Amniotic stem cell (primary cell): Measurements from ENCODE around the gene ARHGEF6.

ENCODE experiments used
- DNase-seq: peaks from one replicate; lab custom pipeline; 2025; lab: John Stamatoyannopoulos, UW

Gene ARHGEF6

DNA sequence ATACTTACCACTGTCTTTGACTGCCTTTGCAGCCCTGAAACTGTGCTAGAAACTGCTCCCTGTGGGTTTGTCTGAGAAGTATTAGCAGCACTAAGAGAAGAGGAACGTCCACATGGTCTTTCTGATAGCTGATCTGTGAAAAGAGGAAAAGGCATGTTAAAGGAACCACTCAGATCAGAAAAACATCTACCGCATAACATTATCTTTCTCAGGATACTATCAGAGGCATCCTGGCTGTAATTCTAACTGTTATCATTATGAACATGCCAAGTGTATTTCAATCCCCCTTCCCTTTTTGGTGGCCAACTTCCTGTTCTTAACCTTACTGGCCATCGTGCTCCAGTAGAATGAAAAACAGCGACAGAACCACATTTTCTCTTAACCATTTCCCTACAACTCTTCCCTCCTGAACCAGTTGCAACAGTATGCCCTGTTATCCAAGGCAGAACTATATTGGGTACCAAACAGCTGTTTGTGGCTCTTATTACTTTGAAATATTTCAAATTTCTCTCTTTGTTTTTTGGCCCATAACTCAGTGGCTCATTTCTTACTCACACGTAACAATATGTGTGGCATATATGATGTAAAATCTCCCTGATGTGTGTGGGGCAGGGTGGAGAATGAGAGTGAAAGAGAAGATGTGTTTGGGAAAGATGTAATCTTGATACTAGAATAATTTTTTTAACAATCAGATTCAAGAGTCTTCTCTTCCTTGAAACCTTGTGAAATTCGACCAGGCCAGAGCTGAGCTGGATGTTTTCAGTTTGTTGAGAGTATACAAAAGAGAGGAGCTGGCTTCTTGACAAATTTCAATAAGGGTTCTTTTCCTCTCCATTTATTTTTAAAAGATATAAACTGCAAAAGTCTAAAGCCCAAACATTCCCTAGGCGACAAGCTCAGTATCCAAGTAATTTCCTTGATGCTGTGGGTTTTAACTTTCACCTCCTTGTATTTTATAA is 35.2 kb downstream of the ARHGEF6 start:
- no peak for DNase-seq

DNA sequence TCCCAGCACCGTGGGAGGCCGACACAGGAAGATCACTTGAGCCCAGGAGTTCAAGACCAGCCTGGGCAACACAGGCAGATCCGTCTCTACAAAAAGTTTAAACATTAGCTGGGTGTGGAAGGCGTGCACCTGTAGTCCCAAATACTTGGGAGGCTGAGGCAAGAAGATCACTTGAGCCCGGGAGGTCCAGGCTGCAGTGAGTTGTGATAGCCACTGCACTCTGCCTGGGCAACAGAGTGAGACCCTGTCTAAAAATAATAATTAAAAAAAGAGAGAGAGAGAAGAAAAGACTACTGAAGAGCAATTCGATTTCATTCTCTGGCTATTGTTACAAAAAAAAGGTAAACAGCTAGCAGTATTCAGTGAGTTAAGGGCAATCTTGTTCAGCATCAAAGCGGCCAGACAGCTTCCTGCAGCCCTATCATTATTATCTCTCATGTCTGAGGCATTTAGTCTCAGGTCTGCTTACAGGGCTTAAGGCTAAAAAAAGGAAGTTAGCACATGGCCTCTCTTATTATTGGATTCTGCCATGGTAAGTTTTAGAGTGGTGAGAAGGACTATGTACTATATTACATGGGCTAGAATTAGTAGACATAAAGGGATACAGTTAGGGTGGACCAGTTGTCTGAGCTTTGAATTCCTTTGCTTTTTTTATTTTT is 37.9 kb downstream of the ARHGEF6 start:
- DNase-seq = no peak

DNA sequence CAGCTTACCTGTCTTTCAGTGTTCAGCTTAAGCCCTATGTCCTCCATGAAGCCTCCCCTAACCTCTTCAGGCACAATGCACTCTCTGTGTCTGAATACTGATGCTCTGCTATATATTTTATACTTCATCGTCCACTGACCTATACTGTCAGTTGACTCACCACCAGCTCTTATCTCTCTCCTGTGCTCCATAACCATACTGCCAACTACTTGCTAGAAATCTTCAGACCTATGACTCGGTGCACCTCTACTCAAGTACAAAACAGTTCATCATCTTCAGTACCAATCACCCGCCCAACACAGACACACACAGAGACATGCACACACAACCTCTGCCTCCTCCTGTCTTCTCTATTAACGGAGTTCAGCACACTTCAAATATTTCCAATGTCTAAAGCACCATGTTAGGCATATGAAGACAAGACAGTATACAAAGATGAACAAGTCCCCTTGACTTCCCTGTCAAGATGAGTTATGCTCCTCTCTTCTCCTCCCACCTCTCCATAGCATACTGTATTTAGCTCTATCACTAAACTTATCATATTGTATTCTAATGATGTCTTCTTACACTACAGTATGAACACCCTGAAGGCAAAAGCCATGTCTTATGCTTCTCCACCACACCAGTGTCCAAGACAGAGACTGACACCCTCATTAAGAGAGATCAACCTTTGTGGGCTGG is 42.5 kb downstream of the ARHGEF6 start:
- DNase-seq = no peak

DNA sequence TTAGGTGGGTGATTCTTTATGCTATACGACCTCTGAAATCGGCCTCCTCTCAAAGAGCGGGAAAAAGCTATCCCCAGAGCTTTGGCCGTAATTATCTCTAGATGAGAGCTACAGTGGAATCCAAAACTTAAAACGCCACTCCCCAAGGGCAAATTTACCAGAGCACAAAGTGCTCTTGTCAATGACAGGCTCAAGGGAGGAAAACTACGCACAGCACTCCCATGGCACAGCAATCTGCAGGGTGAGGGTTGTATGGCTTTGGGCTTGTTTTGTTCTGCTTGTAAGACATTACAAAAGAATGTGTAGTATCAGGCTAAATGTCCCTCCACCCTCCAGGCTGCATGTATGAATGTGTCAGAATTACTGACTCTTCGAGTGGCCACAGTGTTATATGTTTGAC is 44.0 kb downstream of the ARHGEF6 start:
- no peak for DNase-seq

DNA sequence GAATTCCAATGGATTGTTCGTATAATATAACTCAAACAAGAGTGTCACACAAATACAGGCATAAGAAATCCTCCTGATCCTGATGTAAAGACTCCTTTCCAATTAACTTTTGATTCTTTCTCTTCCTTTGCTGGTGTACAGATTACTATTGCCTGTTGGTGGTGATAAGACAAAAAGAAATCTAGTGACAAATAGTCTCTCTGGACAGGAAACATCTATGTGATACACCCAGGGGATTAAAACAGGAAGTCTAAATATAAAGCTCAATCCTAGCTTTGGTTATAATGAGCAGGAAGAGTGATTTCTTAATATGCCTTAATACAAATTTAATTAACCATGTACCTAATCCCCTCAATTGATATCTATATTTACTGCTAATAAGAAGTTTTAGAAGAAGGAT is 45.1 kb downstream of the ARHGEF6 start:
- no peak for DNase-seq

DNA sequence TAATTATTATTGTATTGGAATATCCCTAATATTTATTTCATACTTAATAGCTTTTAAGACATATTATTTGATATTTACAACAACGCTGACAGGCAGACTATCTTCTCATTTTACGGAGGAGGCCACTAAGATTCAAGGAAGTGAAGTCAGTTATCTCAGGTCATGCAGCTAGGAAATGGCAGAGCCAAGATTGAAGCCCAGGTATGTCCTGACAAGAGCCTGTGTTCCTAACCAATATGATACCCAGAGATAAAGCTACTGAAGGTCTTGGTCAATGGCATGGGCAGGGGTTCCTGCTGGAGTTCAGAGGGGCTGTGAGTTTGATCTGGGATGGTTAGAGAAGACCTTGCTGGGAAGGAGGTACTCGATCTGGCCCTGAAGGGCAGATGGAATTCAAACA is 47.1 kb downstream of the ARHGEF6 start:
- DNase-seq = no peak

DNA sequence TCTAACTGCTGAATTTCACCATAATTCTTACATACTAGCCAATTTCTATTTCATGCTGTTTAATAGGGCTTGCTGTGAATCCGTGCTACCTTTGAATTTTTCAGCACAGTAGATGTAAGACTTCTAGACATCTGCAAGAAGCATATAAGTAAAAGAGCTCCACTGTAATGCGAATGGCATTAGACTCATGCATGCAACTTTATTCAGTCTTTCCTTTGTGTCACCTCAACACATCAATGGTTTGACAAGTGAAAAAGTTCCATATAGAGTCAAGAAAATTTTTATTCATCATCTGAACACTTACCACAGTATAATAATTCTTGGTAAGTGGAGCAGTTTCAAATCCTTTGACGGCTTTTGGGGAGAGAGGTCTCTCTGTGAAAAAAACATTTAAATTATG is 48.9 kb downstream of the ARHGEF6 start:
- no peak for DNase-seq

DNA sequence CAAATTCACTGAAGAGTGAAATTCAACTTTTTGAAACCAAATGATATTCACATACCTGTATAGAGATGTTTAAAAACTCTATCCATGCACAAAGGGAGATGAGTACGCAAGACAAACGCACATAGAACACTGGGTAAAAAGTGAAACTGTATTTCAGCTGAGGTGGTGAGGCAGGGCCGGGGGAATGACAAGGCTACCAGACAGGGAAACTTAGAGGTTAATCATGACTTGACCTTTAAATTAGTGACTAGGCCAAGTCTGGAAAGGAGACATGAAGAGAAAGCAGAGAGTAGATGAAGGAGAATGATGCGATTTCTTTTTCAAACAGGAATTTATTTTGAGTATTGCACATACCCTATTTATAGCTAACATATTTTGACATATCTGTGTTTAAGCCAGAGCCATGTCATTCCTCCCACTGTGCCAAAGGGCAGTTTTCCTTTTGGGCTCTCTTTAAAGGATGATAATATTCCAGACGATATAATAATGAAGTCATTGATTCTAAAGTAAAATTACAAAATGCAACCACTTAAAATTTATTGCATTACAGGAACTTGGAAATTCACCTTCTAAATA is 49.4 kb downstream of the ARHGEF6 start:
- DNase-seq = no peak

DNA sequence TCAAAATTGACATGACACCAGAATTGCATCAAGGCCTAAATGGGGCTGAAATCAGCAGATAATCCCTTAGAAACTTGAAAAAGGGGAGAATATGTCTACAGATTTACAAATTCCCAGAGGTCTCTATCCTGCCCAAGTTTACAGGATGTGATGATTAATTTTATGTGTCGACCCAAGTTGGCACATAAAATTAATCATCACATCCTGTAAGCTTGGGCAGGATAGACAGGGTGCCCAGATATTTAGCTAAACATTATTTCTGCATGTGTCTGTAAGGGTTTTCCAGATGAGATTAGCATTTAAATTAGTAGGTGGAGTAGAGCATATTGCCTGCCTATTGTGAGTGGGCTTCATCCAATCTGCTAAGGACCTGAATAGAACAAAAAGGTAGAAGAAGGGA is 52.3 kb downstream of the ARHGEF6 start:
- DNase-seq = no peak

DNA sequence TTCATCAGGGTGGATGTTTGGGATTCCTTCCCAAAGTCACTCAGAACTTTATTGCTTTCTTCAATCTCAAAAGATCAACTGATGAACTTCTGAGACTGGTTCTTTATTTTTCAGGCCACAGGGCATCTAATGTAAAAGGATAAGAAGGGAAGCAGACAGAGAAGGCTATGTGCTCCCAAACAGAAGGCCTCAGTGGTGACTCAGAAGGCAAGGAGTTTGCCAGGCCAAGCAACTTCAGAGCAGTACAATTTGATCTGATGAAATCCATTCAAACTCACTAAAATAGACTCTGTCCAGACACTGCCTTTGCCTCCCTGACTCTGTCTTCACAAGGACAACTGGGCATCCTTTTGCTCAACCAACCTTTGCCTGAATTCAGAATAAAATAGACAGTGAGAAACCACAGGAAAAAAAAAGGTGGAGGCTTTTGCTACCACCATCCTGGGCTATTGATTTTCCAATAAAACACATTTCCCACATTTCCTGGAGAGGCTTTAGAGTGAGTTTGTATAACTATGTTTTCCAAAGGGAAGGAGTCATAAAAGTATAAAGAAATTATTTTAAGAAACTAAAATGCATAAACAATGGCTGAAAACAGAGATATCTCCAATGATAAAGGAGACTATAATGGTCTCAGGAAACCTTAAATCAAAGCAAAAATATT is 55.2 kb downstream of the ARHGEF6 start:
- peak; percentile 8 for DNase-seq

DNA sequence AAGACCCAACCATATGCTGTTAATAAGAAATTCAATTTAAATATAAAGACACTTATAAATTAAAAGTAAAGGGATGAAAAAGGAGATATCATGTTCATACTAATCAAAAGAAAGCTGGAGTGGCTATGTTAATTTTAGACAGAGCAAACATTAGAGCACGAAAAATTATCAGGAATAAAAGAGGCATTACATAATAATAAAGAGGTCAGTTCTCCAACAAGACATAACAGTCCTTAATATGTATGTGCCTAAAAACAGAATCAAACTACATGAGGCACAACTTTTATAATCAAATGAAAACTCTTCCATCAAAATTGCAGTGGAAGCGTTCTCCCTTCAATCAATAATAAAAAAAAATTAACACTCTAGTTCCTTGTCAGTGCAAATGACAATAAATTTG is 62.6 kb downstream of the ARHGEF6 start:
- DNase-seq = no peak

DNA sequence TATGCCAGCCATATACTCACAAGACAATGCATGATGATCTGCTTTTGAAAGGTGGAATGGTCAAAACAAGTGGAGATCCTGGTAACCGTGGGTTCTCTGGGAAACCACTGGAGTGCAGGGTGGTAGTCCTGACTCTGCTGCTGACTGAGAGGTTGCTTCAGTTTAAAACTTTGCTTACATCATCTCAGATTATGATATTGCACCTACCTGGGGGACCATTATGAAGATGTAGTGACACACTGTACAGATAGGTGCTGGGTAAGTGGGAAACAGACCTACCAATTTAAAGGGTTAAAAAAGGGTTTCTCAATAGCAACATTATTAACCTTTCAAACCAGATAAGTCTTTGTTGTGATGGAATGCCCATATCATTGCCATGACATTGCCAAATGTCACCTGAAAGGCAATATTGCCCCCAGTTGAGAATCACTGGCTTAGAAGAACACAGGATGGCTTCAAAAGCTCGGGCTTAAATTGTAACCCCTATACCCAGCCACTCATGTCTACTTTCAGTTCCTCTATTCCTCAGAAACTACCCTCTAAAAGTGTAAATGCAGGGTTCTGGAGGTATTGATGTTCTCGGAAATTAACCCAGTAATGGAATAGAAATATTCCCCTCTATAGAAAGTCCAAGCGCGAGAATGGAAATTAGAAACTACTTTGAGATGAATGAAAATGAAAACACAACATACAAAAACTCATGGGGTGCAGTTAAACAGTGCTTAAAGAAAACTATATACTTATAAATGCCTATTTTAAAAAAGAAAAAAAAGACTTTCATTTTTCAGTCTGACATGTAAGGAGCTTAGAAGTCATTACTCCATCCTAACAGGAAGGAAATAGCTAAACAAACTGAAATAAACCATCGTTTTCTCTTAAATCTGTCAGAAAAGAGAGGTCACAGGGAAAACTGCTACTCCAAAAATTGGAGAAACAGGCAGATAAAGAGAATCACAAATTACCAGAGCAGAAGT is 65.8 kb downstream of the ARHGEF6 start:
- no peak for DNase-seq

DNA sequence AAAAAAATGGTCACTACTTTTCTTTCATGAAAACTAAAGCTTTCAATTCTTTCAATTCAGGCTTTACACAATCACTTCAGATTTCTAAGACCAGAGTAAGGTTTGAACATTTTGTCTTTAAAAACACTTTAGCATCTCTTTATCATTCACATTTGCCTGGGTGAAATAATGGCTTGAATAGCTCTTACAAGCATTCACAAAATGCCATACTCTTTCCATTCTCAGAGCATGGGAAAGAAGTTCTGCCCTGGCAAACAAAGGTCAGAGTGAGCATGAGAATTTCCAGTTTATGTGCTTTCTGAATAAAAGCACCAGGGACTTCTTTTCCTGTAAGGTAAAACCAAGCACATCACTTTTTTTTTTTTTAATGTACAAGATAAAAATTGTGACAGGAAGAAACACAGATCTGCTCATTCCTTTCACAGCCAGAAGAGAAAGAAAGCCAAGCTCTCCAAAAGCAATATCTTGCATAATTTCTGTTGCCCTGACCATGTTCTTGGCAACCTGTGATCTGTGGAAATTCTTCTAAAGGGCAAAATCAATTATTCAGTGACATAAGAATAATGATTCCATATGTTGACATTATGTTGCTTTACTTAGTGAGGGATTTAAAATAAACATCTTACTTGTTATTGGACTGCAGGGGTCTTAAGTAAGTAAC is 68.0 kb downstream of the ARHGEF6 start:
- DNase-seq = no peak

DNA sequence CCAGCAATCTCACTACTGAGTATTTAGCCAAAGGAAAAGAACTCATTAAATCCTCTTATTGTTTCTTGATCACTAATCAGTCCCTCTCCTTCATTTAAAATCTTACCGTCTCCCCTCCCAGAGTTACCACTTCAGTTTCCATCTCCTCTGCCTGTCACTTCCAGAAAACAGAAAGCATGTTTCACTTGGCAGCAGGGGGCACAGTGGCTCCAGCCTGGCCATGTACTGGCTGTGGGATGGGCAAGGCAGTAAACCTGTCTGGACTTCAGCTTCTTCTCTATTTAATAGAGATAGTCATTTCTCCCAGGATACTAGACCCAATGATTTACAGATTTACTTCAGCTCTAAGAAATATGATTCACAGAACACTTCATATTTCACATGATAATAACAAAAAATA is 69.6 kb downstream of the ARHGEF6 start:
- peak; percentile 6 for DNase-seq

DNA sequence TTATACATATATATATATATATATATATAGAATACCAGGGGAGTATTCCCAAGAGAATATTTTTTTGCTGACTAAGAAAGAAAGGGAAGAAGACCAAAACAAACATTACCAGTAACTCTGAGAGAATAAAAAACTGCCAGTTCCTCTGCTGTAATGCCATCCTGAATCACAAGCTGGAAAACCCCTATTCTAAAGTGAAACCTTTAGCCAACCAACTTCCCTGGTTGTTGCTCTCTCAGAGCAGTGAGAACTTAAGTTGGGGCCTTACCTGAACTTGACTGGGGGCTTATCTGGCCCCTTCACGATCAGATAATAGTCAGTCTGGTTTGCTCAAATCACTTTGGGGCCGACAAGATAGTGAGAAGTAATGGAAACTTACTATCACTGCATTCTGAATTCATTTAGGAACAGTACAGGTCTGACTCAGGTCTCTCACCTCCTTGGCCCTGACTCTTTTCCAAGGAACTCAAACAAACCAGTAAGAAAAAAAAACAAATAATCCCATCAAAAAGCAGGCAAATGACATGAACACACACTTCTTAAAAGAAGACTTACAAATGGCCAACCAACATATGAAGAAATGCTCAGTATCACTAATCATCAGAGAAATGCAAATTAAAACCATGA is 70.3 kb downstream of the ARHGEF6 start:
- no peak for DNase-seq

DNA sequence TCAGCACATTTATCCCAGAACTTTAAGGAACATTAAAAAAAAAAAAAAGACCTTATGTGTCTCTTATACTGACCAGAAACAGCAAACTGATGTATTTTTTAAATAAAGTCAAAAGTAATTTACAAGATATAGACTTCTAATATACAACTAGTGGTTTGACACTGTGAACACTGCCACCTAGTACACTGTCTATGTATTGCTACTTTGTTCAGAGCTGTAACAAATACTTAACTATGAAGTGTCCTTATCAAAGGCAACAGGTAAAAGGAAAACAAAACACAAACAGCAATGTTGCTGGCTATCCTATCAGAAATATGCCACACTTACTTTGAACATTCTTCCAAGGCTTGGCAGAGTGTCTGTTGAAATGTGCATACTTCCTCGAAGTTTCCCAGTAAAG is 72.4 kb downstream of the ARHGEF6 start:
- no peak for DNase-seq

DNA sequence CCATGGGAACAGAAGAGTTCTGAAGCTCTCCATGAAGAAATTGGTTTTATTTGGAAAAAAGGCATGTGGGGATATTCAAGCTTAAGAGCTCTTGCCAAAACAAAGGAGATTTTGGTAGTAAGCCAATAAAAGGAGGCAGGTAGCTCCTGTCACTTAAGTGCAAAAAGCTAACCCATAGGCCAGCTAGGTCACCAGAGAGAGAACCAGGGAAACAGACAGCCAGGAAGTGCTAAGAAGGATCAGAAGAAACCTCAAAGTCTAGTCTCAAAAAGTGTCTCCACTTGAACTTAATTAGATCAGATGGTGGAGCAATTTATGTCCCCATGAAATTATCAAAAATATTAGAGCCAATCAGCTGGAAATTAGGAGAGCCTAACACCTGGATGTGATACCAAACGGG is 83.6 kb downstream of the ARHGEF6 start:
- no peak for DNase-seq

DNA sequence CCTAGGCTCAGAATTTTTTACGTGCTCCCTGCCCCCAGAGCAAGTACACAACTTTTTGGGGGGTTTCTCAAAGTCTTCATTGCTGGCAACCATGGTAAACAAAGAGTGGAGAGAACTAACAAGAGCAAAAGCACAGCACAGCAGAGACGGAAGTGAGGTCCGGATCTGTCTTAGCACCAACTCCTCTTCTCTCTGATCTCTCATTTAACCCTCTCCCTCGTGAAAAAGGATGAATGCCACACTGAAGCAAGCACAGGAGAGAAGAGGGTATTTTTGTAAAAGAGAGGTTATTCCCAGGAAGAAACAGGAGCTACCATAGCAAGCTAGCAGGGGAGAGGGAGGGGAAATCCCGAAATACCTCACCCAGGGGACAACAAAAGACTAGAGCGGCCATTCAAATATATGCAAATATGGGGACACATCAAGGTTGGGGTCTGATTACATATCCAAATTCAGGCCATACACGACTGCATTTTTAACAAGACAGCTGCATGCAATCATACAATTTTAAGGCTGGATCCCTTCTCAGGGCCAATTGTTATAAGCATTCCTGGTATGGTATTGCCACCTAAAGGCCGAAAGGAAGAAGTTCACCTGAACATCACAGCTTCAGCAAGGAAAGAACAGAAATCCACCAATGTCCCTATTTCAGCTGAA is 86.2 kb downstream of the ARHGEF6 start:
- peak; percentile 34 for DNase-seq

DNA sequence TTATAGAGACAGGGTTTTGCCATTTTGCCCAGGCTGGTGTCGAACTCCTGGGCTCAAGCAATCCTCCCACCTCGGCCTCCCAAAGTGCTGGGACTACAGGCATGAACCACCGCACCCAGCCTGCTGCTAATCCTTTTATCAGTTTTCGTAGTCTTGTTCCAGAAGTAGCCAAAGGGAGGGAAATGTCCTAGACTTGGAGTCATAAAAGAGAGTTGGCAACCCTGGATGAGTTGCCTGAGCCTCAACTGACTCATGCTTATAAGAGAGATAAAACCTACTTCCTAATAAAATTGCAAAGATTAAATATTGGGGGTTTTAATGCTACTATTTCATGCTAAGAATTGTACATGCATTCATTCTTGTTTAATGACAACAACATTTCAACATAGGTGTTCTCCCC is 88.5 kb downstream of the ARHGEF6 start:
- DNase-seq = no peak
